Peyer's patch (tissue), 4 donors: Measurements from ENCODE around the gene ODF2L.

ENCODE experiments used
- POLR2A ChIP-seq, 2 donors: fragments of 450-650 bp; IDR thresholded peaks; one replicate each; pipeline ENCODE4 v1.5.1; 2017; ENCODE audit warnings: antibody characterized with exemption in 2 of 2, mild to moderate bottlenecking in 2 of 2, moderate library complexity in 2 of 2
- TF ChIP-seq, protein P1 (sequence below), 6 experiments: fragments of 450-650 bp in 4 of 6; fragments of 200-600 bp in 2 of 6; sonication (generic) in 1 of 6; IDR thresholded peaks; one replicate each; pipeline ENCODE4 v1.5.1; 2017 to 2019; ENCODE audit warnings: antibody characterized with exemption in 6 of 6, mild to moderate bottlenecking in 3 of 6, moderate library complexity in 1 of 6

DNA sequence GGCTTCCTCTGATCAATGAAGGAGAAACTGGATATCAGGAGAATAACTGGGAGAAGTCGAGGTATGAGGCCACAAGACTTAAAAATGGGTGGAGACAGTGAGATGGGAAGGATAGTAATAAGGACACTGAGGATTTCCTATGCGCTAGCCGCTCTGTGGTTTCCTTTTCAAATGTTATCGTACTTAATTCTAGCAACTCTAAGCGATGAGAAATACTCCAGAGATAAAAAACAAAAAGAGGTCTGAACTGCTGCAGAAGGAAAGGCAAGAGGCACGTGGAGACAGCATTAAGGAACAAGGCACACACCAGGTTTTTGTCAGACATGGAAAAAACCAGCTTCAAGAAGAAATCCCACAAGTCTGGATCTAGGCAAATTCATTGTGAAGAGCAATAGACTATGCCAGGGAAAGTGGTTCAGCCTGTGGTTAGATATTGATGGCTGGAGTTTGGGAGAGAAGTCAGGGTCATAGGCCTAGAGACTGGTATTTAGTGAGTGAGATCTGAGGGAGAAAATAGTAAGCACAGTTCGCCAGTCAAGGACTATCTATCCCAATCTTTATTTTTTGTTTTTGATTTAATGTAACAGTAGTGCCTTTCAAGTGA is 33.1 kb upstream of the ODF2L start:
- TF ChIP-seq, protein P1, sequence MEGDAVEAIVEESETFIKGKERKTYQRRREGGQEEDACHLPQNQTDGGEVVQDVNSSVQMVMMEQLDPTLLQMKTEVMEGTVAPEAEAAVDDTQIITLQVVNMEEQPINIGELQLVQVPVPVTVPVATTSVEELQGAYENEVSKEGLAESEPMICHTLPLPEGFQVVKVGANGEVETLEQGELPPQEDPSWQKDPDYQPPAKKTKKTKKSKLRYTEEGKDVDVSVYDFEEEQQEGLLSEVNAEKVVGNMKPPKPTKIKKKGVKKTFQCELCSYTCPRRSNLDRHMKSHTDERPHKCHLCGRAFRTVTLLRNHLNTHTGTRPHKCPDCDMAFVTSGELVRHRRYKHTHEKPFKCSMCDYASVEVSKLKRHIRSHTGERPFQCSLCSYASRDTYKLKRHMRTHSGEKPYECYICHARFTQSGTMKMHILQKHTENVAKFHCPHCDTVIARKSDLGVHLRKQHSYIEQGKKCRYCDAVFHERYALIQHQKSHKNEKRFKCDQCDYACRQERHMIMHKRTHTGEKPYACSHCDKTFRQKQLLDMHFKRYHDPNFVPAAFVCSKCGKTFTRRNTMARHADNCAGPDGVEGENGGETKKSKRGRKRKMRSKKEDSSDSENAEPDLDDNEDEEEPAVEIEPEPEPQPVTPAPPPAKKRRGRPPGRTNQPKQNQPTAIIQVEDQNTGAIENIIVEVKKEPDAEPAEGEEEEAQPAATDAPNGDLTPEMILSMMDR (IDR thresholded peaks at IDR 0.05), result no peak
- no peak for TF ChIP-seq POLR2A (IDR thresholded peaks at IDR 0.05)
